ENCODE measurements around the gene CLK2. TPM values are rescaled to one million over a fixed set of nuclear protein-coding genes. Genes with fewer than 3 reads are reported as not detected.

Gene CLK2
- total and polyA plus RNA-seq, 9 of the 15 experiments (the other 6 are each of a cell fraction or from before 2014, with no cell fraction given): 13.5 to 81.4 (median 39.6) TPM

DNA sequence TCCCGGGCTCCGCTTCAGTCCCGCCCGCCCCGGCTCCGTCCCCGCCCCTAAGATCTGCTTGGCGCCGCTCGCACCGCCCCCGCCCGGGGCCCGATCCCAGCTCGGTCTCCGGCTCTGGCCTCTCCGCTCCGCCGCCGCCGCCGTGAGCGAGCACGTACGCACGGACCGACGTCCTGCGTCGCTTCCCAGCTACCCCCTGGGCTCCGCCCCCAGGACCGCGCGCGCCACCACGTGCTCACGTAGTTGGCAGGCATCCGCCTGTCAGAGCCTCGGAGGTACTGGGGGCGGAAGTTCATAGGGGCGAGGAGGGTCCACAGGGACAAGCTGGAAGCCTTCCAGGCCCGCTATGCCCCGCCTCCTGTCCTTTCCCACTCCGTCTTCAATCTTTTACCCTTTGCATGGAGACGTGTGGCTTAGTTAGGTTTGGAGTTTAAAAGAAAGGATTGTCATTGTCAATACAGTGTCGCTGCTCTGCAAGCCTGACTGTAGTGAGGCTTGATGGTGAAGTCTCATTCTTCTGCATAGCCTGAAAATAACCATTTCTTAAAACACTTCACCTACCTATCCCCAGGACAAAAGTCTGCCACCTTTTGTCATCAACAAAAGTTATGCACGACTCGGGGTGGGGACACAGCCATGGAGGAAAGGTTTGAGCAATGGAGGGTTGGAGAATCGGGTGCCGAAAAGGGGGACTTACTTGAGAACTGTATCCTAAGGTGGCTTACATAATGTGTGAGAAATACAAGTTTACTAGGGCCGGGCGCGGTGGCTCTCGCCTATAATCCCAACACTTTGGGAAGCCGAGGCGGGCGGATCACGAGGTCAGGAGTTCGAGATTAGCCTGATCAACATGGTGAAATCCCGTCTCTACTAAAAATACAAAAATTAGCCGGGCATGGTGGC lies at the start of gene CLK2 (continued):
- TF ChIP-seq RBM17 (IDR thresholded peaks at IDR 0.05; ENCODE audit: borderline replicate concordance, low read depth, low read length): no peak
- TF ChIP-seq SMAD2 (IDR thresholded peaks at IDR 0.05; ENCODE audit: low read depth, low read length): no peak
- peak; percentile 93 for TF ChIP-seq POLR2G (IDR thresholded peaks at IDR 0.05; ENCODE audit: low read depth, low read length)
- TF ChIP-seq, protein P1, sequence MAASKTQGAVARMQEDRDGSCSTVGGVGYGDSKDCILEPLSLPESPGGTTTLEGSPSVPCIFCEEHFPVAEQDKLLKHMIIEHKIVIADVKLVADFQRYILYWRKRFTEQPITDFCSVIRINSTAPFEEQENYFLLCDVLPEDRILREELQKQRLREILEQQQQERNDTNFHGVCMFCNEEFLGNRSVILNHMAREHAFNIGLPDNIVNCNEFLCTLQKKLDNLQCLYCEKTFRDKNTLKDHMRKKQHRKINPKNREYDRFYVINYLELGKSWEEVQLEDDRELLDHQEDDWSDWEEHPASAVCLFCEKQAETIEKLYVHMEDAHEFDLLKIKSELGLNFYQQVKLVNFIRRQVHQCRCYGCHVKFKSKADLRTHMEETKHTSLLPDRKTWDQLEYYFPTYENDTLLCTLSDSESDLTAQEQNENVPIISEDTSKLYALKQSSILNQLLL (CRISPR knock-in tag; IDR thresholded peaks at IDR 0.05; ENCODE audit: borderline replicate concordance): no peak
- TF ChIP-seq KDM4B (IDR thresholded peaks at IDR 0.05; ENCODE audit: borderline replicate concordance in 2 of 2, low read depth in 1 of 2): no peak
- no peak for TF ChIP-seq ZNF644 (tag; IDR thresholded peaks at IDR 0.05; ENCODE audit: low read depth)
- no peak for TF ChIP-seq RBM15 (IDR thresholded peaks at IDR 0.05; ENCODE audit: insufficient read depth, low read length)
- no peak for TF ChIP-seq ELF2 (CRISPR knock-in tag; IDR thresholded peaks at IDR 0.05)
- no peak for TF ChIP-seq TSHZ1 (CRISPR knock-in tag; IDR thresholded peaks at IDR 0.05)
- peak; percentile 21; the same call in 1 of the 2 replicates for TF ChIP-seq LEF1 (IDR thresholded peaks at IDR 0.05)
- TF ChIP-seq, protein P2, sequence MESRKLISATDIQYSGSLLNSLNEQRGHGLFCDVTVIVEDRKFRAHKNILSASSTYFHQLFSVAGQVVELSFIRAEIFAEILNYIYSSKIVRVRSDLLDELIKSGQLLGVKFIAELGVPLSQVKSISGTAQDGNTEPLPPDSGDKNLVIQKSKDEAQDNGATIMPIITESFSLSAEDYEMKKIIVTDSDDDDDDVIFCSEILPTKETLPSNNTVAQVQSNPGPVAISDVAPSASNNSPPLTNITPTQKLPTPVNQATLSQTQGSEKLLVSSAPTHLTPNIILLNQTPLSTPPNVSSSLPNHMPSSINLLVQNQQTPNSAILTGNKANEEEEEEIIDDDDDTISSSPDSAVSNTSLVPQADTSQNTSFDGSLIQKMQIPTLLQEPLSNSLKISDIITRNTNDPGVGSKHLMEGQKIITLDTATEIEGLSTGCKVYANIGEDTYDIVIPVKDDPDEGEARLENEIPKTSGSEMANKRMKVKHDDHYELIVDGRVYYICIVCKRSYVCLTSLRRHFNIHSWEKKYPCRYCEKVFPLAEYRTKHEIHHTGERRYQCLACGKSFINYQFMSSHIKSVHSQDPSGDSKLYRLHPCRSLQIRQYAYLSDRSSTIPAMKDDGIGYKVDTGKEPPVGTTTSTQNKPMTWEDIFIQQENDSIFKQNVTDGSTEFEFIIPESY (CRISPR knock-in tag; IDR thresholded peaks at IDR 0.05): peak; percentile 60
- TF ChIP-seq FIP1L1 (IDR thresholded peaks at IDR 0.05; ENCODE audit: low read depth, low read length, poor library complexity, severe bottlenecking): no peak
- no peak for TF ChIP-seq ZBTB49 (CRISPR knock-in tag; IDR thresholded peaks at IDR 0.05; ENCODE audit: borderline replicate concordance)
- TF ChIP-seq SAFB (IDR thresholded peaks at IDR 0.05; ENCODE audit: borderline replicate concordance, low read depth, low read length): no peak
- TF ChIP-seq HDAC6 (IDR thresholded peaks at IDR 0.05; ENCODE audit: low read depth, low read length): no peak
- no peak for TF ChIP-seq CBX5 (IDR thresholded peaks at IDR 0.05; ENCODE audit: borderline replicate concordance, low read depth)
- TF ChIP-seq CCAR2 (IDR thresholded peaks at IDR 0.05; ENCODE audit: low read depth, low read length): no peak
